HG02588 (cell line): ENCODE measurements around the gene INPP4B.

Source experiments
- ATAC-seq: cut with Tn5 transposase; IDR thresholded peaks from one replicate; pipeline ENCODE4 v1.9.1; 2021; ENCODE audit warnings: mild to moderate bottlenecking, moderate library complexity; ENCODE audit not compliant: unreplicated experiment

The INPP4B gene

DNA sequence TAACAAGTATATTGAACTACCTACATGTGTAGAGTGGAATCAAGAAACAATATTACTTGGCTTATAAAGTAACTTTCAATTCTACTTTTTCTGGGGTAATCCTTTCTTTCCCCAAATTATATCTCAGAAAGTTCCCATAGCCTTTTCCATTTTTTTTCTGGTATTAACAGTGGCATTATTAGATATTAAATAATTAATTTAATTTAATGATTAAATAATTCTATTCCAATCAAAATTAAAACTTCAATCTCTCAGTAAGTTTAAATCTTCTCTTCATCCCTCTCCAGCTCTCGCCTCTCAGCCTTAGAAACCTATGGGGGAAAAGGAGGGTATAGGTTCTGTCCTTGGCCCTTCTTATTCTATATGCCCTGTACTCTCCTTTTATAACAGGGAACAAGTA lies 262.4 kb downstream of the INPP4B start:
- no peak for ATAC-seq

DNA sequence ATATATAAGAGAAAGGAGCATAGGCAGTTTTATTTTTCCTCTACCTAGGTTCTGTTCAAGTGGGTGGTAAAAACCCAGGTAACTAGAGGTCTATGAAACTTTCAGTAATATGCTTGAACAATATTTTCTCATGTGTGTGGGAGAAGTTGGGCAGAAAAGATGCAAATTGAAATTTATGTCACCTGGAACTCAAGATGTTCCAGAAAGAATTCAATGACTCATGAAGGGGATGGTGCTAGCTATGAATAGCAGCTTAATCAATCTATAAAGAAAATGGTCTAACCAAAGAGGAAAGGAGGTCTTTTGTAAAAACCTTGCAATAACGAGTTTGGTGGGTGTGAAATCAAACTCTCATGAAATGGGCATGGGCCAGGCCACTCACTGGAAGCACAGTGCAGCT lies 263.8 kb downstream of the INPP4B start:
- ATAC-seq: no peak

GRCh38 chr4:142581881-142582280 lies 264.2 kb downstream of the INPP4B start:
- ATAC-seq: no peak

GRCh38 chr4:142579443-142579842 lies 266.7 kb downstream of the INPP4B start:
- ATAC-seq: no peak

GRCh38 chr4:142574306-142574705 lies 271.8 kb downstream of the INPP4B start:
- ATAC-seq: no peak

DNA sequence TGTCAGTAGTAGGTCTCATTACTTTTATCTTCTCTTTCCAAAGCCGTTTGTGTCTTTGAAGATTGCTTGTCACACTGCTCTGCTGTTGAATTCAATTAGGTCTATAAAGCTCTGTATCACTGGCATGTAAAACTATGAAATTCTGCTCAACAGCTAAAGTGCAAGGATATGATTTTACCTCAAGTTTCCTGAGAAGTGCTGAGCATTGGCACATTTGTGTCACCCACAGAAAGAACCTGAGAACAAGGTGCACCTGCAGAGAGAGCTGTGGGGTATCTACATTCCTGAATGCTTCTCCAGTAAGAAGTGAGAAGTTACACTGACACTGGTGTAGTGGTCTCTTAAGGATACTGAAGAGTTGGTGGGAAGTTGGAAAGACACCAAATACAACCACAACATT lies 274.0 kb downstream of the INPP4B start:
- ATAC-seq: no peak

- peak; percentile 77 for ATAC-seq
These were observed 278.3 kb downstream of the INPP4B start for GRCh38 chr4:142567620-142568451.

- peak; percentile 41 for ATAC-seq
These were observed 278.9 kb downstream of the INPP4B start for GRCh38 chr4:142567199-142567598.

- ATAC-seq: no peak
These were observed 279.3 kb downstream of the INPP4B start for GRCh38 chr4:142566777-142567176.

GRCh38 chr4:142566243-142566642 lies 279.9 kb downstream of the INPP4B start:
- no peak for ATAC-seq

DNA sequence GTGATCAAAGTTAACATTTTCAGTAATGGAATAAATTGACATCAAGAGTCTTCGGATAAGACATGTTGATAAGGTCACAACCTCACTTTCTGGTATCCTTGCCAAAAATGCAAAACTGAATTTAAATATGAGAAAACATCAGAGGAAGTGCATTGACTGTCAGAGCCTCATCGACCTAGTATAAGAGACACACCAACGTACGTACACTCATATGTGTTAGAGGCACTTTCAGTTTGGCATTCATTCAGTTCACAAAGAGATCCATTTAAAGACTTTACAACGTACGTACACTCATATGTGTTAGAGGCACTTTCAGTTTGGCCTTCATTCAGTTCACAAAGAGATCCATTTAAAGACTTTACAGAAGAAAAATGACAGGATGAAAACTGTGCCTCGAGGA lies 280.3 kb downstream of the INPP4B start:
- ATAC-seq: no peak

- ATAC-seq: no peak
These were observed 282.3 kb downstream of the INPP4B start for GRCh38 chr4:142563682-142564291.

DNA sequence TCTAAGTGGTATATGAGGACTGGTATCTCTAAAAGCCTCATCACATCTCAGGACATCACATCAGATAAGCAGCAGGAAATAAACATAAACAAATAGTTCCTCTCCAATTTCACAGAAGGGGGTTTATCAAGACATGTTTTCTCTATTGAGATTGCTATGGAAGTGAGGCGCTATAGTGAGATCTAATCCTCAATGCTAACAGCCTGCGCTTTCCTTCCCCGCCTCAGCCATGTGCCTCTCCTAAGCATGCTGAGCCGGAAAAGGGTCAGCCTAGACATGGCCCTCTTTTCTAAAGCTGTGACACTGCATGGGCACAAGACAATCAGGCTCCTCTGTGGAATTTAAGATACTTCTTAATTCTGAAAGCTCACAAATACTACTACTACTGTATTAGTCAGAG lies 286.1 kb downstream of the INPP4B start:
- no peak for ATAC-seq

DNA sequence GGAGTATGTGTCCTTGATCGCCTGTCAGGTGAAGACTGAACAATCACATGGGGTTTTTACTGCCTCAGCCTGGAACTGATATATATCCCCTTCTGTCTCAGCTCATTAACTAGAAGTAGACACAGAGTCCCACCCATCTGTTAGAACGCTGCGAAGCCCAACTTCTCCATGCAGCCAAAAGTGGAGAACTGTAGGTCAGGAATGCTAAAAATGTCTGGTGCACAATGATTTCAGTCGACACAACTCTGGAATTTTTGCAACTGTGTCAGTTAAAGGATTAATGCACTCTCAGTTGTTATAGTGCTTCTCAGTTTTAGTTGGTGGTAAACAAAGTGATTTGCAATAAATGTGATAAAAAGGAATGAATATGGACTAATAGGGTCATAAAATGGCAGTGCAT lies 287.2 kb downstream of the INPP4B start:
- no peak for ATAC-seq

- ATAC-seq: no peak
These were observed 288.8 kb downstream of the INPP4B start for GRCh38 chr4:142557239-142557801.

GRCh38 chr4:142556570-142557238 lies 289.4 kb downstream of the INPP4B start:
- ATAC-seq: no peak

DNA sequence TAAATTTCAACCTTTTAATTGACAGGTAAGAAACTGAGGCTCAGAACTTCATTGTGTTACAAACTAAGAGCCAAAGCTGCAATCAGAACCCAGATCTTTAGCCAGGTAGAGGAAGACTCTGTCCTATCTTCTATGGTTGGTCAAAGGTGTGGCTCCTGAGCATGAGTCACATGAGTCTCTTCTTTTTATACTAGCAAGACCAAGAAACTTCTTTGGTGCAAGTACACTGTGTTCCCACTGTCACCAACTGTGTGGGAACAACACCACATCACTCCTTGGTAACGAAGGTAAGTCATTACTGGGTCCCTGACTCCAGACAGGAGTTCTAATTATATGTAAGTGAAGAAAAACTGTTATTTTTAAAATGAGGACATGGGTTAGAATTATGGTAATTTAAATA lies 290.1 kb downstream of the INPP4B start:
- ATAC-seq: no peak

- no peak for ATAC-seq
These were observed 291.7 kb downstream of the INPP4B start for GRCh38 chr4:142554412-142554811.

- no peak for ATAC-seq
These were observed 294.4 kb downstream of the INPP4B start for GRCh38 chr4:142551517-142552305.

DNA sequence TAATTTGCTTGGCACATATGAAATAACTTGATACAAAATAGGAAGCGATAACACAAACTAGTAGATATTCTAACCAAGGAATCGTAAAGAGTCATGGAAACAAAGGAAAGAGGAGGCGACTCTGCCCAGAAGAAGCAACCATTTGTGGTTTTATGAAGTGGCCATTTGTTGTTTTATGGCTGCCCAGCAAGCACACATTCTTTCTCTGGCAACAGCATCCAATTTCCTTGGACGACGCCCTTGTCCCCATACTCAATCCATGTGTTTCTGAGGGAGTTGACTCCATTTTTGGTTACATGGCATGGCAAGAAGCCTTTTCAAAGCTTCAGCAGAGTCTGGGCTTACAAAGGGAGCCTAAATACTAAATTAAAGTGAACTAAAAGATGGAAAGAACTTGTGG lies 295.1 kb downstream of the INPP4B start:
- no peak for ATAC-seq
